Measurements from ENCODE around the gene PIM1. TPM values are rescaled to one million over a fixed set of nuclear protein-coding genes. Genes with fewer than 3 reads are reported as not detected.

PIM1 gene
- total and polyA plus RNA-seq, 9 of the 15 experiments (the other 6 are each of a cell fraction or from before 2014, with no cell fraction given), result 19.0 to 789 (median 212) TPM

DNA sequence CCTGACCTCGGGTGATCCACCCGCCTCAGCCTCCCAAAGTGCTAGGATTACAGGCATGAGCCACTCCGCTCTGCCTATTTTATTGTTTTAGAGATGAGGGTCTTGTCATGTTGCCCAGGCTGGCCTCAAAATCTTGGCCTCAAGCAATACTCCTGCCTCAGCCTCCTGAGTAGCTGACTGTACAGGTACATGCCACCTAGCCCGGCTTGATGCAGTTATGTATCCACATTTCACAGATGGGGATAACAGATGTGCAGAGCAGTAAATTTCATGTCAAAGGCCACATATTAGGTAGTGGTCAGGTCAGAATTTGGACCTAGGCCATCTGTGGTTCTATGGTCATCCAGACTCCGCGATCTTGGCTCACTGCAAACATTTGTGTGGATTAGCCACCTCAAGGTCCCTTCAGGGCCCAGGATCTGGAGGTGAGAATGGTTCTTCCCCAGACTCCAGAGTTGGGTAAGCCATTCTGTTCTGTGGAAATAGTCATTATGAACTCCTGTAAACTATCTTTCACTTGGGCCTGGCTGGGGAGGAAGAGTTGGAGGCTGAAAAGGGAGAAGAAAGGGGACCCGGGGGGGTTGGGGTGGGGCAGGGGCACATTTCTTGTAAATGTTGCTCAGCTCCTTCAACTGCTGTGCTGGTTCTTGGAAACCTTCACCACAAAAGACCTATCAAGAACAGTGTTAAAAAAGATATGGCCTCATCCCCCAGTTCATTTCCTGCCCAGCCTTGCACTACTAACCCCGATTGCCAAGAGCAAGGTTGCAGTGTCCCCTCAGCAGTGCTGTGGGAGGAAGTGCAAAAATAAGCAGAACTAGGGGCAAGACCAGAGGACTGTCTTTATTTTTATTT, 13.0 kb downstream of the PIM1 start (continued):
- TF ChIP-seq HDAC6 (IDR thresholded peaks at IDR 0.05; ENCODE audit: low read depth, low read length) (no peak), SAFB (IDR thresholded peaks at IDR 0.05; ENCODE audit: borderline replicate concordance, low read depth, low read length) (no peak), TARDBP (IDR thresholded peaks at IDR 0.05) (no peak), KLF1 (tag; IDR thresholded peaks at IDR 0.05) (0 out of 2 replicates have a peak, but pooled peaks have one; percentile 17), CEBPB (tag; IDR thresholded peaks at IDR 0.05) (peak; percentile 73), POLR2G (IDR thresholded peaks at IDR 0.05; ENCODE audit: low read depth, low read length) (peak; percentile 41; the same call in 1 of the 2 replicates), DPF2 (IDR thresholded peaks at IDR 0.05) (peak; percentile 95), ETV1 (tag; conservative IDR thresholded peaks at IDR 0.05; ENCODE audit: low read depth) (peak; percentile 97), ZNF124 (CRISPR knock-in tag; IDR thresholded peaks at IDR 0.05) (no peak), ZNF165 (CRISPR knock-in tag; IDR thresholded peaks at IDR 0.05; ENCODE audit: borderline replicate concordance) (peak; percentile 85; the same call in 1 of the 2 replicates), SRSF9 (IDR thresholded peaks at IDR 0.05; ENCODE audit: borderline replicate concordance, low read depth, low read length) (no peak), PYGO2 (tag; IDR thresholded peaks at IDR 0.05) (no peak), ERF (CRISPR knock-in tag; IDR thresholded peaks at IDR 0.05) (0 out of 2 replicates have a peak, but pooled peaks have one; percentile 90), HIVEP1 (CRISPR knock-in tag; IDR thresholded peaks at IDR 0.05) (peak; percentile 24; the same call in 1 of the 2 replicates)
- TF ChIP-seq, protein P1, sequence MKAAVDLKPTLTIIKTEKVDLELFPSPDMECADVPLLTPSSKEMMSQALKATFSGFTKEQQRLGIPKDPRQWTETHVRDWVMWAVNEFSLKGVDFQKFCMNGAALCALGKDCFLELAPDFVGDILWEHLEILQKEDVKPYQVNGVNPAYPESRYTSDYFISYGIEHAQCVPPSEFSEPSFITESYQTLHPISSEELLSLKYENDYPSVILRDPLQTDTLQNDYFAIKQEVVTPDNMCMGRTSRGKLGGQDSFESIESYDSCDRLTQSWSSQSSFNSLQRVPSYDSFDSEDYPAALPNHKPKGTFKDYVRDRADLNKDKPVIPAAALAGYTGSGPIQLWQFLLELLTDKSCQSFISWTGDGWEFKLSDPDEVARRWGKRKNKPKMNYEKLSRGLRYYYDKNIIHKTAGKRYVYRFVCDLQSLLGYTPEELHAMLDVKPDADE (conservative IDR thresholded peaks at IDR 0.05; ENCODE audit: control insufficient read depth, low read depth, low read length), result peak; percentile 46; the same call in 1 of the 2 replicates
- TF ChIP-seq, protein P2, sequence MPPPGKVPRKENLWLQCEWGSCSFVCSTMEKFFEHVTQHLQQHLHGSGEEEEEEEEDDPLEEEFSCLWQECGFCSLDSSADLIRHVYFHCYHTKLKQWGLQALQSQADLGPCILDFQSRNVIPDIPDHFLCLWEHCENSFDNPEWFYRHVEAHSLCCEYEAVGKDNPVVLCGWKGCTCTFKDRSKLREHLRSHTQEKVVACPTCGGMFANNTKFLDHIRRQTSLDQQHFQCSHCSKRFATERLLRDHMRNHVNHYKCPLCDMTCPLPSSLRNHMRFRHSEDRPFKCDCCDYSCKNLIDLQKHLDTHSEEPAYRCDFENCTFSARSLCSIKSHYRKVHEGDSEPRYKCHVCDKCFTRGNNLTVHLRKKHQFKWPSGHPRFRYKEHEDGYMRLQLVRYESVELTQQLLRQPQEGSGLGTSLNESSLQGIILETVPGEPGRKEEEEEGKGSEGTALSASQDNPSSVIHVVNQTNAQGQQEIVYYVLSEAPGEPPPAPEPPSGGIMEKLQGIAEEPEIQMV (tag; conservative IDR thresholded peaks at IDR 0.05; ENCODE audit: low read depth), result peak; percentile 47; the same call in 1 of the 2 replicates
- TF ChIP-seq, protein P3, sequence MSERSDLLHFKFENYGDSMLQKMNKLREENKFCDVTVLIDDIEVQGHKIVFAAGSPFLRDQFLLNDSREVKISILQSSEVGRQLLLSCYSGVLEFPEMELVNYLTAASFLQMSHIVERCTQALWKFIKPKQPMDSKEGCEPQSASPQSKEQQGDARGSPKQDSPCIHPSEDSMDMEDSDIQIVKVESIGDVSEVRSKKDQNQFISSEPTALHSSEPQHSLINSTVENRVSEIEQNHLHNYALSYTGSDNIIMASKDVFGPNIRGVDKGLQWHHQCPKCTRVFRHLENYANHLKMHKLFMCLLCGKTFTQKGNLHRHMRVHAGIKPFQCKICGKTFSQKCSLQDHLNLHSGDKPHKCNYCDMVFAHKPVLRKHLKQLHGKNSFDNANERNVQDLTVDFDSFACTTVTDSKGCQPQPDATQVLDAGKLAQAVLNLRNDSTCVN (CRISPR knock-in tag; IDR thresholded peaks at IDR 0.05), result no peak
- TF ChIP-seq, protein P4, sequence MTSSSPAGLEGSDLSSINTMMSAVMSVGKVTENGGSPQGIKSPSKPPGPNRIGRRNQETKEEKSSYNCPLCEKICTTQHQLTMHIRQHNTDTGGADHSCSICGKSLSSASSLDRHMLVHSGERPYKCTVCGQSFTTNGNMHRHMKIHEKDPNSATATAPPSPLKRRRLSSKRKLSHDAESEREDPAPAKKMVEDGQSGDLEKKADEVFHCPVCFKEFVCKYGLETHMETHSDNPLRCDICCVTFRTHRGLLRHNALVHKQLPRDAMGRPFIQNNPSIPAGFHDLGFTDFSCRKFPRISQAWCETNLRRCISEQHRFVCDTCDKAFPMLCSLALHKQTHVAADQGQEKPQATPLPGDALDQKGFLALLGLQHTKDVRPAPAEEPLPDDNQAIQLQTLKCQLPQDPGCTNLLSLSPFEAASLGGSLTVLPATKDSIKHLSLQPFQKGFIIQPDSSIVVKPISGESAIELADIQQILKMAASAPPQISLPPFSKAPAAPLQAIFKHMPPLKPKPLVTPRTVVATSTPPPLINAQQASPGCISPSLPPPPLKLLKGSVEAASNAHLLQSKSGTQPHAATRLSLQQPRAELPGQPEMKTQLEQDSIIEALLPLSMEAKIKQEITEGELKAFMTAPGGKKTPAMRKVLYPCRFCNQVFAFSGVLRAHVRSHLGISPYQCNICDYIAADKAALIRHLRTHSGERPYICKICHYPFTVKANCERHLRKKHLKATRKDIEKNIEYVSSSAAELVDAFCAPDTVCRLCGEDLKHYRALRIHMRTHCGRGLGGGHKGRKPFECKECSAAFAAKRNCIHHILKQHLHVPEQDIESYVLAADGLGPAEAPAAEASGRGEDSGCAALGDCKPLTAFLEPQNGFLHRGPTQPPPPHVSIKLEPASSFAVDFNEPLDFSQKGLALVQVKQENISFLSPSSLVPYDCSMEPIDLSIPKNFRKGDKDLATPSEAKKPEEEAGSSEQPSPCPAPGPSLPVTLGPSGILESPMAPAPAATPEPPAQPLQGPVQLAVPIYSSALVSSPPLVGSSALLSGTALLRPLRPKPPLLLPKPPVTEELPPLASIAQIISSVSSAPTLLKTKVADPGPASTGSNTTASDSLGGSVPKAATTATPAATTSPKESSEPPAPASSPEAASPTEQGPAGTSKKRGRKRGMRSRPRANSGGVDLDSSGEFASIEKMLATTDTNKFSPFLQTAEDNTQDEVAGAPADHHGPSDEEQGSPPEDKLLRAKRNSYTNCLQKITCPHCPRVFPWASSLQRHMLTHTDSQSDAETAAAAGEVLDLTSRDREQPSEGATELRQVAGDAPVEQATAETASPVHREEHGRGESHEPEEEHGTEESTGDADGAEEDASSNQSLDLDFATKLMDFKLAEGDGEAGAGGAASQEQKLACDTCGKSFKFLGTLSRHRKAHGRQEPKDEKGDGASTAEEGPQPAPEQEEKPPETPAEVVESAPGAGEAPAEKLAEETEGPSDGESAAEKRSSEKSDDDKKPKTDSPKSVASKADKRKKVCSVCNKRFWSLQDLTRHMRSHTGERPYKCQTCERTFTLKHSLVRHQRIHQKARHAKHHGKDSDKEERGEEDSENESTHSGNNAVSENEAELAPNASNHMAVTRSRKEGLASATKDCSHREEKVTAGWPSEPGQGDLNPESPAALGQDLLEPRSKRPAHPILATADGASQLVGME (CRISPR knock-in tag; IDR thresholded peaks at IDR 0.05), result peak; percentile 89
